ENCODE results near the gene GDF2.
A peak's percentile ranks its signal among the peaks of the same experiment; 100 is the strongest.

Gene GDF2

DNA sequence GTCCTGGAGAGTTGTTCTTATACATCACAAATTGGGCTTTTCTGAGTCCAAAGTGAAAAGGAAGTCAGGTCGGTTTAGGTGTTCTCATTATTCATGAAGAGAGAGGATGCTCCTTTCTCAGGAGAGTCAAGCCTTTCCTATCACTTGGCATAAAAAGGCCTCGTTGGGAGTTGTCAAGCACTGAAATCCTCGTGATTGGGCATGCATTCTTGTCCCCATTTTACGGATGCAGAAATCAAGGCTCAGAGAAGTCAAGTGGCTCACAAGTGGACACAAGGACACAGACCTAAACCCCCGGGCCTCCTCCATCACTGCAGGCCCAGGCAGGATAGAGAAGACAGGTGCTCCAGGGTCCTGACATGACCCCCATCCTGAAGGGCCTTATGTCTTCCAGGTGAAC is 34.5 kb downstream of the GDF2 start:
- DNase-seq = no peak

DNA sequence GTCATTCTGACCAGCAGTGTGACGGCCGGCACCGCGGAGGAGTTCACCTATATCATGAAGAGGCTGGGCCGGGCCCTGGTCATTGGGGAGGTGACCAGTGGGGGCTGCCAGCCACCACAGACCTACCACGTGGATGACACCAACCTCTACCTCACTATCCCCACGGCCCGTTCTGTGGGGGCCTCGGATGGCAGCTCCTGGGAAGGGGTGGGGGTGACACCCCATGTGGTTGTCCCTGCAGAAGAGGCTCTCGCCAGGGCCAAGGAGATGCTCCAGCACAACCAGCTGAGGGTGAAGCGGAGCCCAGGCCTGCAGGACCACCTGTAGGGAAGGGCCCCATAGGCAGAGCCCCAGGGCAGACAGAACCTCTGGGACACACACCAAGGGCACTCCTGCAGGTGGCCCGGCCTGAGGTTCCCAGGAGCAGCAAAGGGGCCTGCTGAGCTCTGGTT is 34.9 kb downstream of the GDF2 start:
- DNase-seq = no peak

DNA sequence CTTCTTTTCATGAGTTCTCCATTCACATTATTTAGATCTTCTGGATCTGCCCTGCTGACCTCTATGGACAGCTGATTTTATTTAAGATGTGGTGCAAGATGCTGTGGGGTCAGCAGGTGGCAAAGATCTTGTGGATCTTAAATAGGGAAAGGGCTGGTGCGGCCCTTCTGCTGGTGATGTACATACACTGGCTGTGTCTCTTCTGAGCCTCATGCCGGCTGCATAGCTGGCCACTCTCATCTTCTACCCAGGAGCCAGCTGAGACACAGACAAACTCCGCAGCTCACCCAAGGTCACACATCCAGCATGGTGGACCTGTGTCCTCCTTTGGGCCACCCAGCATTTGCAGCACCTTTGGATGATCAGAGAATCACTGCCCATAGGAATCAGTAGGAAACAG is 35.7 kb downstream of the GDF2 start:
- DNase-seq = no peak

- no peak for DNase-seq
These were observed 36.2 kb downstream of the GDF2 start for GRCh38 chr10:47358457-47358856.

- no peak for DNase-seq
These were observed 36.8 kb downstream of the GDF2 start for GRCh38 chr10:47359101-47359500.

GRCh38 chr10:47359626-47360418 is 37.6 kb downstream of the GDF2 start:
- no peak for DNase-seq

- DNase-seq = no peak
These were observed 38.3 kb downstream of the GDF2 start for GRCh38 chr10:47360419-47361040.

DNA sequence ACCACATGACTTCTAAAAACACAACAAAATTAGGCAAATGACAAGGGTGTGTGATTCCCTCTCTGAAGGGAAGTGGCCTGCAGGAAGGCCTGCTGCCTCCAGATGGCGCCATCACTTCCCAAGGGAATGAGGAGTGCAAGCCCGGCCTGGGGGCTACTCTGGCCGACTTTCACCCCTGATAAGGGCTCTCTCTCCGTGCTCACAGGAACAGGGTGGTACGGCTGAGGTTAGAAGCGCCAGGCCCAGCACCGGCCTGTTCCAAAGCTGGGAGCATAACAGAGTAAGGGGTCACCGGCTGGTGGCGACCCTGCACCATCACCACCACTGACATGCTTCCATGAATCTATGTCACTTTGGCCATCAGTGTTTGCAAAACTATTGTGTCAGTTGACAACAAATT is 39.0 kb downstream of the GDF2 start:
- peak; percentile 78 for DNase-seq

- no peak for DNase-seq
These were observed 39.9 kb downstream of the GDF2 start for GRCh38 chr10:47362199-47362598.

DNA sequence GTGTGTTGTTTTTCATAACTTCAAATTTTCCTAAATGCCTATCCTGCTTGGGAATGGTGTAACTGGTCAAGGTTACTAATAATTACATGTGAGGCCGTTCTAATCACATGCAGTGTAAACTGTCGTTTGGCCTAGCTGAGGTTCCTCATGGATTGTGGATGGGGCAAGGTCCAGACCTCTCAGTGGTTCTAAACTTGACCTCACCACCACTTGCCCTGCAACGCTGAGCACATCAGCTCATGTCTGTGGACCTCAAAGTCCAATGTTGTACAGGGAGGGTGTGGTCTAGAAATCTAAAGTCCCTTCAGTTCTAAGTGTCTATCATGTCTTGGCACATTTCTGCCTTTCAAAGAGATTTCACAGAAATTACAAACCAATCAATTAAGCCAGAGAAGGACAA is 41.5 kb downstream of the GDF2 start:
- DNase-seq = no peak

DNA sequence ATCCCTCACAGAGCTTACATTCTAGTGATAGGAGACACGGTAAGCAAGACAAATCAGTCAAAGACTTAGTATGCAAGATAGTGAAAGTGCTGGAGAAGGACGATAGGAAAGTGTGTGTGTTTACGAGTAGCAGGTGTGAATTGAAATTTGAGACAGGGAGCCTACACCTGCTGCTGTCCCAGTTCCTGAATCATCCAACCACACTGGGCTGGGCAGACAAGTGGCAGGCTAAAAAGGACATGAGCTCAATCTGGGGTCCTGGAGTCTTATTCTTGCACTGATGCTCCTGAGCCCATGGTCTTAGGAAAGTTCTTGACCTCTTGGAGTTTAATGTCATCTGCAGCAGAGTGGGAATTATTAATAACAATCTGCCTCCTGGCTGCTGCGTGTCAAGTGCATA is 42.1 kb downstream of the GDF2 start:
- DNase-seq = no peak

GRCh38 chr10:47364911-47365310 is 42.7 kb downstream of the GDF2 start:
- DNase-seq = no peak

- DNase-seq = no peak
These were observed 43.4 kb downstream of the GDF2 start for GRCh38 chr10:47365431-47366180.

GRCh38 chr10:47366181-47366631 is 44.0 kb downstream of the GDF2 start:
- DNase-seq = no peak

DNA sequence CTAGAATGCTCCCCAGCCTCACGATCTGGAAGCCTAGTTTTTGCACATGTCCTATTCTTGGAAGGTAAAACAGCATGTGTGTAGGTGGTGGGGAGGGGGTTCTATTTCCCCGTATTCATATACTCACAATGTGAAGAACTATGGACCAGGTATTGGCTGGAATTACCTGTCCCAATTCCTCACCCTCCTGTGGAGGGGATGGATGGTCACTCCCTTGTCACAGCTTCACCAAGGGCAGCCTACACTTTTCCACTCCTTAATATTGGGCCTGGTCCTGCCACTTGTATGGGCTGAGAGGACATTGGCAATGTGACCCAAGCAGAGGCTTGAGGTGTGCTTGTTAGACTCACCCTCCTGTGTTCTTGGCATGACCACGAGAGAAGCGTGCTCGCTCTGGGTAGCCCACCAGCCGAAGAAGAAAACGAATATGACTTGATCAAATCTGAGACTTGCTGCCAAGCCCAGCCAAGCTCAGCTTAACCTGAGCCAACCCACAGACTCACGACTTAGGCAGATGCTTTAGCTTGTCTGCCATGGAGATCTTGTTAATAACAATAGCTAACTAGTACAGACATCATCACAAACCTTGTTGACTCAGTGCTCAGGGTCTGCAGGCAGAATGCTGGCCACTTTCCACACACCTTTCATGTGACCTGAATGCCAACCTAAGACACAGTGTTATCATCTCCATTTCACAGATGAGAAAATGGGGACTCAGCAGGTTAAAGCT is 44.6 kb downstream of the GDF2 start:
- DNase-seq = no peak

- no peak for DNase-seq
These were observed 45.4 kb downstream of the GDF2 start for GRCh38 chr10:47367646-47368045.

GRCh38 chr10:47368431-47369180 is 46.4 kb downstream of the GDF2 start:
- no peak for DNase-seq

GRCh38 chr10:47369251-47369894 is 47.1 kb downstream of the GDF2 start:
- DNase-seq = no peak

DNA sequence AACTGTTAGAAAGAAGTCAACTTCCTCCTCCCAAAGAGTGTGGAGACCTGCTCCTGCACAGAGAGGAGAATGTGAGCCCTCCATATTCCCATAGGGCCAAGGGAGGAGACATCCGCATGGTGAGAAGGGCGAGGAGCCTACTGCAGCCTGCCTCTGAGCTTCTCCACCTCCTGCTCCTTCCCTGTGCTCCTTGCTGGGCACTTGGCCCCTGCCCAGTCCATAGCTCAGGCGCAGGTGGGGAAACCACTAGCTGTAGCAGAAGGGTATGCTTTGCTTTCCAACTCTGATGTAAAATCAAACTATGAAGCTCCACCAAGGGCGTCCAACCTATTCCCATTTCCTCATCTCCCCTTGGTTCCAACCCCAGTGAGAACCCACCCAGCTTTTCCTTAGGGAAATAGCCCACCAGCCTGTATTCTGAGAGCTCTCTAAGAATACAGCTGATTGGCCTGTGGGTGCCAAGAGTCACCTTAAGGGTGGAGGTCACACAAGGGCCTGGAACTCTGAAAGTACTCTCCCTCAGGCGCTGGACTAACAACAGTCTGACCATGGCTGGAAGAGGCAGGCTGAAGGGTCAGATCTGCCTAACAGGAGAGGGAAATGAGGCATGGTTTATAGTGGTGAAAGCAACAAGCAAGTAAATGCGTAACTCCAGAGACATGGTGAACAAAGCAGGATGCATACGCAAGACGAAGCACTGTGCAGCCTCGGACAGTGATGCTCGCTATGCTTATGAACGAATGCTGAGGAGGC is 47.9 kb downstream of the GDF2 start:
- no peak for DNase-seq

DNA sequence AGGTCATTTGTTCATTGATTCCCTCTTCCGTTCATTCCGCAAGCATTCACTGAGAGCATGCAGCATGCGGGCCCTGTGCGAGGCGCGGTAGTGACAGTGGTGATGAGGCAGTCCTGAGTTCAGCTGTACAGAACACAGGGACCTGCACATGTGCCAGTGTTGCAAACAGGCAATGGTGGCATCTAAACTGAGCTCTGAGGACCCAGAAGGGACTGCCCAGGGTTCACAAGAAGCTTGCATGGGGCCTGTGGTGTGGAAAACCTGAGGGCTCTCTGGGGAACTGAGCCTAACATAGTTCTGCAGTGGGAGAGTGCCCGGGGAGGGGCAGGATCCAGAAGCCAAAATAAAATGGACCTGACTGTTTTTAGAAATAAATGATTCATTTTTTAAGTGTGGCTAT is 48.6 kb downstream of the GDF2 start:
- DNase-seq = no peak

Measured in eye (tissue), 1 donor.